LNCAP (cell line): ENCODE data around the gene CYP1A2.

Experiments used
- TF ChIP-seq, protein P1 (sequence below): fragments of 450-650 bp; IDR thresholded peaks from 2 replicates; pipeline ENCODE4 v1.5.1; 2017; ENCODE audit warnings: mild to moderate bottlenecking

The CYP1A2 gene

DNA sequence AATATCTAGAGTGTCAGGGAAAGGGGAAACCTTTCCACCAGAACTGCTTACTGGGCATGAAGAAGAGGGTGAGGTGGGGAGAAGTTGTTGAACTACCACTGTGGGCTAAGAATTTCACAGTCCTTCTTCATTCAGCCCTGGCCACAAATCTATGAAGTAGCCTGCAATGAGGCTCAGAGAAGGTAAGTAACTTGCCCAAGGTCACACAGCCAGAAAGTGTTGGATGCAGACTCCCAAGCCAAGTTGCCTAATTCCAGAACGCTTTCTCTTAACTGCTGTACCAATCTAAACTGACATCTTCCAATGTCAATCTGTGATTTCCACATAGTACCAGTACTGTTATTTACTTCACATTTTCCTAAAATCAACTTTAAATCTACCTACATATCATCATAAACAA is 25.5 kb upstream of the CYP1A2 start:
- TF ChIP-seq, protein P1, sequence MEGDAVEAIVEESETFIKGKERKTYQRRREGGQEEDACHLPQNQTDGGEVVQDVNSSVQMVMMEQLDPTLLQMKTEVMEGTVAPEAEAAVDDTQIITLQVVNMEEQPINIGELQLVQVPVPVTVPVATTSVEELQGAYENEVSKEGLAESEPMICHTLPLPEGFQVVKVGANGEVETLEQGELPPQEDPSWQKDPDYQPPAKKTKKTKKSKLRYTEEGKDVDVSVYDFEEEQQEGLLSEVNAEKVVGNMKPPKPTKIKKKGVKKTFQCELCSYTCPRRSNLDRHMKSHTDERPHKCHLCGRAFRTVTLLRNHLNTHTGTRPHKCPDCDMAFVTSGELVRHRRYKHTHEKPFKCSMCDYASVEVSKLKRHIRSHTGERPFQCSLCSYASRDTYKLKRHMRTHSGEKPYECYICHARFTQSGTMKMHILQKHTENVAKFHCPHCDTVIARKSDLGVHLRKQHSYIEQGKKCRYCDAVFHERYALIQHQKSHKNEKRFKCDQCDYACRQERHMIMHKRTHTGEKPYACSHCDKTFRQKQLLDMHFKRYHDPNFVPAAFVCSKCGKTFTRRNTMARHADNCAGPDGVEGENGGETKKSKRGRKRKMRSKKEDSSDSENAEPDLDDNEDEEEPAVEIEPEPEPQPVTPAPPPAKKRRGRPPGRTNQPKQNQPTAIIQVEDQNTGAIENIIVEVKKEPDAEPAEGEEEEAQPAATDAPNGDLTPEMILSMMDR: no peak

DNA sequence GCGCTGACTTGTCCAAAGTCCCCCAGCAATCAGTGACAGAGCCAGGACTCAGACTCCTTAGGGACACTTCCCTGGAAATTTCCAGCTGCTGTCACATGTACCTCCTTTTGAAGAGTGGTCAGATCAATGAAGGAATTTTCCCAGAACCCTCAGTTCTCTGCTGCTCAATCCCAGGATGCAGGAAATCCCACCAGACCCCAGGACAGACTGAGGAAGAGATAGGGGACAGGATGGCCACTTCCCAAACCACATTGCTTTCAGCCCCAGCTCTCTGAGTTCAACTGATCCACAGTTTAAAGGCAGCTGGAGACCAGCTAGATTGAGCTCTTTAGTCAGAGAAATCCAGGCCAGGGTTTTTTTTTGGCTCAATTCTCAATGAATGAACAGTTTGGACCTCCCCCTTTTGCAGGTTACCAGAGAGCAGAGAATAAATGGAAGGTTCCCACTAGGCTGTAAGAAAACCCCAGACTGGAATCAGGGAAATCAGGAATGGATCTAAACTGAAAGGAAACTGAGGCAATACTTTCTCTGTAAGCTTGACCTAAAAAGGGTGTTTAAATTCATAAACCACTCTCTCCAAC is 24.8 kb upstream of the CYP1A2 start:
- TF ChIP-seq, protein P1: no peak

DNA sequence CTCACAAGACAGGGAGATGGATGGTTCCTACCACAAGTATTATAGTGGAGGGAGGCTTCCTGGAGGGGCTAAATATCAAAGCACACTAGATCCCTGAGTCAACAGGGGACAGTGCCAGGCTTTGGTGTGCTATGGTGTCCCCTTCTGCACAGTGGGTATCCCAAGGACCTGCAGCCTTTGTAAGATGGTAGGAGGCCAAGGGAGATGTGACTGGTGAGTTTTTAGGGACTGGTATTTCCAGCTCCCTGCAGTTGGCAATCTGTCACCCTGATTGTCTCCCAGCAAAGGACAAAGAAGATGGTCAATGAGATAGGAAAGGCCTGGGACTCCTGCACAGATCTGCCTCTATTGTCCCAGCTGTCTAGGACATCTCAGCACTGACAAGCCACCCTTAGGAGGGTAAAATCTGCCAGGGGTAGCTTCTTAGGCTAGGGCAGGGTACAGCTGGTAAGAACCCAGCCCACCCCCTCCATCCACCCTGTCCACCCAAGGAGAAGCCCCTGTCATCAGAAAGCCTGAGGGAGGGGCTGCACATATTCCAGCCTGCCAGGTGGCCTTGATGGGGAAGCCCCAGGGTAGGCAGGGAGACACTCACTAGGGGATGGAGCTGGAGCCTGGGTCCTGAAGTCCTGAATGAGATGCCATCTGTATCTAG is 23.9 kb upstream of the CYP1A2 start:
- TF ChIP-seq, protein P1: no peak

DNA sequence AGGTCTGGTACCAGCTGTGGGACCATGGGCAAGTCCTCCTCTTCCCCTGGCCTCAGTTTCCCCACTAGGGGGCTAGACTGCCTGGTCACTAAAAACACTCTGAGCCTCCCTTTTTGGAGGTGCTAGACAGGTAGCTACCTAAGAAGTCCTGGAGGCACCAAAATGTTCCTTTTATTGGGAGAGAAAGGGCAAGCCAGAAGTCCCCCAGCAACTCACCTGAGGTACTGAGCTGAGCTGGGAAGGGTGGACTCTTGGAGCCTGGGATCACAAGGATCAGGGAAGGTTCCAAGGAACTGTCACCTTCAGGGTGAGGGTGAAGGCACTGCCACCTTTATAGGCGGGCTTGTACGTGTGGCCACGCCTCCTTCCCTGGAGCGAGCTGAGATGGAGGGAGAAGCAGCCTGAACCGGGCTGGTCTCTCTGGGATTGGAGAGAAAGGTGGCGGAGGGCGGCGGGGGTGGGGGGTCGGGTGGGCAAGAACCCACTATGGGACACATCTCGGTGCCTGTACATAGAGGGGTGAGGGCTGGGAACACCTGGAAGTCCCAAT is 23.3 kb upstream of the CYP1A2 start, which contains the start of gene CYP1A1:
CYP1A1 (minus strand) TSS at position 304 of the 550 bp plus-strand sequence. CDS start 2,431 bp downstream, outside the sequence.
- TF ChIP-seq, protein P1: no peak

DNA sequence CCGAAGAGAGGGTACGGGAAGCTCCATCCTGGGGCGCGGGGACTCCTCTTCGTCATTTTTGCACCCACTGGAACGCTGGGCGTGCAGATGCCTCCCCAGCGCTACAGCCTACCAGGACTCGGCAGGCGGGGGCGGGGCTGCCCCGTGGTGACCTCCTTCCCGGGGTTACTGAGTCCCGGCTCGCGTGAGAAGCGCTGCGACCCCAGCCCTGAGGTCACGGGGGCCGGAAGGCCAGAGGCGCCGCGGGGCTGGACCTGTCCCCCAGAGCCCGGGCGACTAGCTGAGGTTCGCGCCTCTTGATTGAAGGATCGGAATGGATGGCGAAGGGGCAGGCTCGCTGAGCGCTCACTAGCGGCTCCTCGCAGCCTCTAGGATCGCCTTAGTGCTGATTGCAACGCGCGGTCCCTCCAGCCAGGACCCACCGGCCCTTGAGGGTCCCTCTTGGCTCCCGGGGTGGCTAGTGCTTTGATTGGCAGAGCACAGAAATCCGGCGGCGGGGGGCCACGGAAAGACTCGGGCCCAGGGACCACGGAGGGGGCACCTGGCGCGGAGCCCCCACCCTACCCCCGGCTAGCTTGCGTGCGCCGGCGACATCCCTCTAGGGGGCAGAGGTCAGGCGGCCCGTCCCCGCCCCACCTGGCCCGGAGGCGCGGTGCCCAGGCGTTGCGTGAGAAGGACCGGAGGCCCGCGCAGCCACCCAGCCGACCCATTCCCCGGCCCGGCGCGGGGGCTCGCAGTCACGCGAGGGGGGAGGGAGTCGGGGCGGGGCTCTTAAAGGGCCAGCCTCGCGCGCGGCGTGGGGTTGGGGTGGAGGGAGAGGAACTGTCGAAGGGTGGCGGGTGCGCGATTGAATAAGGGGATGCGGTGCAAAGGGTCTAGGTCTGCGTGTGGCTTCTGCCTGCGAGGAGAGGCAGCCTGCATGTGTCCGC is 22.5 kb upstream of the CYP1A2 start:
- TF ChIP-seq, protein P1: no peak

DNA sequence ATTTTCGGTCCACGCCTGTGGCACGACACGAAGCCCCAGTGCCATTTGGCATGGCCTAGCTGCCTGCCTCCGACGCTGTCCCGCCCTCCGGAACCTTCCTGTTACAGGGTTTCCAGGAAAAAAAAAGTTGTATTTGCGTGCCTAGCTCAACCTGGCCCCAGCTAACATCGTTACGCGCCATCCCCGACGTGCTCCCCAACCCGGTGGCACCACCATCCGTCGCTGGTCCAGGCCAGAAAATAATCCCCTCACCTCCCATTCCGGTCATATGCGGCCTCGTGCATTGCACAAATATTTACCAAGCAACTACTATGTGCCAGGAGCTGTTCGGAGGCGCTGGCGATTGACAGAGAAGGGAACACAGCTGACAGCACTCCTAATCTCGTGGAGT is 21.9 kb upstream of the CYP1A2 start:
- TF ChIP-seq, protein P1: no peak

DNA sequence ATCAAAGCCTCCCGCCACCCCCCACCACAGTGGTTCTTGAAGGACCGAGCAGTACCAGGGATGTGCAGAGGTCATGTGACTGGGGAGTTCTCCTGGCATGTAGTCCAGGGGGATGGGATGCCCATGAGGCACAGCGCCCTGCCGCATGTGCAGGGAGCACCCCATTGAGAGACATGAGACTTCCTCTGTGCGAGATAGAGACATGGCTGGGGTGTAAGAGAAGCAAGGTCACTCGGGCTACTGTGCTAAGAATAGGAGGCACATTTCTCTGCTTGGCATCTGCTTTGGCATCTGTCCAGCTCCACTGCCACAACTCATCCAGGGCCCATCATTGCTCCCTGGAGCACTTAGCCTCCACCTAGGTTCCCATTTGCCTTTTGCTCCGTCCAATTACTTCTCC is 20.9 kb upstream of the CYP1A2 start:
- TF ChIP-seq, protein P1: no peak
